HepG2 (cell line): ENCODE data around the gene ARFGEF2. TPM values are rescaled to one million over a fixed set of nuclear protein-coding genes. Genes with fewer than 3 reads are reported as not detected.
A peak's percentile ranks its signal among the peaks of the same experiment; 100 is the strongest.

Experiments
- ATF1 ChIP-seq: IDR thresholded peaks from 2 replicates; pipeline ENCODE4 v1.6.1; 2016; ENCODE audit warnings: mild to moderate bottlenecking, control low read depth
- DDIT3 ChIP-seq: sonication (generic); formaldehyde crosslinking; IDR thresholded peaks from 2 replicates; pipeline ENCODE4 v1.4.0; 2020; ENCODE audit warnings: mild to moderate bottlenecking, missing genetic modification reagents
- DNMT1 ChIP-seq: sonication (generic); formaldehyde crosslinking; IDR thresholded peaks from 2 replicates; pipeline ENCODE4 v1.5.1; 2020; ENCODE audit warnings: mild to moderate bottlenecking, missing genetic modification reagents
- GATAD2A ChIP-seq: IDR thresholded peaks from 2 replicates; pipeline ENCODE4 v1.6.1; 2016
- HNRNPL ChIP-seq: fragments of 200-400 bp; formaldehyde crosslinking; IDR thresholded peaks from 2 replicates; pipeline ENCODE4 v1.6.1; 2017; ENCODE audit warnings: mild to moderate bottlenecking, low read depth, low read length
- MED1 ChIP-seq: sonication (generic); formaldehyde crosslinking; IDR thresholded peaks from 2 replicates; pipeline ENCODE4 v1.4.0; 2020; ENCODE audit warnings: missing genetic modification reagents
- POGK ChIP-seq: sonication (generic); formaldehyde crosslinking; conservative IDR thresholded peaks from 2 replicates; pipeline ENCODE4 v1.8.0; 2022; ENCODE audit warnings: mild to moderate bottlenecking, moderate library complexity, missing genetic modification reagents
- ZNF547 ChIP-seq: sonication (generic); formaldehyde crosslinking; IDR thresholded peaks from 2 replicates; pipeline ENCODE4 v1.5.1; 2020; ENCODE audit warnings: mild to moderate bottlenecking, missing genetic modification reagents
- ZNF556 ChIP-seq: sonication (generic); formaldehyde crosslinking; IDR thresholded peaks from 2 replicates; pipeline ENCODE4 v1.4.0; 2020; ENCODE audit warnings: mild to moderate bottlenecking, missing genetic modification reagents, borderline replicate concordance
- ZNF713 ChIP-seq: sonication (generic); formaldehyde crosslinking; IDR thresholded peaks from 2 replicates; pipeline ENCODE4 v1.4.0; 2020; ENCODE audit warnings: mild to moderate bottlenecking, missing genetic modification reagents
- ZNF75D ChIP-seq: sonication (generic); formaldehyde crosslinking; IDR thresholded peaks from 2 replicates; pipeline ENCODE4 v1.8.1; 2023; ENCODE audit warnings: missing genetic modification reagents, mild to moderate bottlenecking, borderline replicate concordance
- polyA plus RNA-seq, 8 experiments: library from polyadenylated mRNA; depleted of rRNA in 3 of 8; stranded (reverse) in 7 of 8; unstranded in 1 of 8; fragments of >200 nt; fragmentation: Illumina TruSeq in 4 of 8; extraction: Trizol in 4 of 8; gene quantifications; 2 replicates each; pipeline versions ENCODE4 v1.2.1 to v1.2.3, GENCODE V29; 2011 to 2016; ENCODE audit warnings: low read depth in 4 of 8, missing spikeins in 1 of 8, mixed read lengths in 1 of 8; ENCODE audit not compliant: insufficient read depth in 1 of 8
- total RNA-seq, 5 experiments: library from RNA; depleted of rRNA; stranded (reverse); fragments of >200 nt; fragmentation: Illumina TruSeq; extraction: Trizol; gene quantifications; 2 replicates each; pipeline ENCODE4 v1.2.3, GENCODE V29; 2016; ENCODE audit warnings: low read depth in 1 of 5
- TF ChIP-seq, protein P1 (sequence below): sonication (generic); formaldehyde crosslinking; IDR thresholded peaks from 2 replicates; pipeline ENCODE4 v1.8.0; 2022; ENCODE audit warnings: mild to moderate bottlenecking, missing genetic modification reagents, moderate library complexity
- TF ChIP-seq, protein P2 (sequence below), 2 experiments: sonication (generic) in 1 of 2; formaldehyde crosslinking in 1 of 2; IDR thresholded peaks; 2 replicates each; pipeline versions ENCODE4 v1.6.1 to v1.9.0; 2014 to 2022; ENCODE audit warnings: antibody characterized with exemption in 1 of 2, borderline replicate concordance in 1 of 2, inconsistent platforms in 1 of 2, low read depth in 1 of 2, missing genetic modification reagents in 1 of 2
- TF ChIP-seq, protein P3 (sequence below): IDR thresholded peaks from 2 replicates; pipeline ENCODE4 v1.4.0; 2020; ENCODE audit warnings: mild to moderate bottlenecking, missing genetic modification reagents

The ARFGEF2 gene
- total and polyA plus RNA-seq, 2 of the 13 experiments (the other 11 are each of a cell fraction or from before 2014, with no cell fraction given) = 44.0 to 60.8 TPM

- peak; percentile 67; the same call in 1 of the 2 replicates for TF ChIP-seq HNRNPL
- TF ChIP-seq DNMT1 = peak; percentile 76
- TF ChIP-seq MED1 (CRISPR knock-in tag) = peak; percentile 32
- no peak for TF ChIP-seq DDIT3 (CRISPR knock-in tag)
- TF ChIP-seq ATF1 = no peak
- TF ChIP-seq, protein P1, sequence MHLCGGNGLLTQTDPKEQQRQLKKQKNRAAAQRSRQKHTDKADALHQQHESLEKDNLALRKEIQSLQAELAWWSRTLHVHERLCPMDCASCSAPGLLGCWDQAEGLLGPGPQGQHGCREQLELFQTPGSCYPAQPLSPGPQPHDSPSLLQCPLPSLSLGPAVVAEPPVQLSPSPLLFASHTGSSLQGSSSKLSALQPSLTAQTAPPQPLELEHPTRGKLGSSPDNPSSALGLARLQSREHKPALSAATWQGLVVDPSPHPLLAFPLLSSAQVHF = peak; percentile 4; the same call in 1 of the 2 replicates
- TF ChIP-seq, protein P2, sequence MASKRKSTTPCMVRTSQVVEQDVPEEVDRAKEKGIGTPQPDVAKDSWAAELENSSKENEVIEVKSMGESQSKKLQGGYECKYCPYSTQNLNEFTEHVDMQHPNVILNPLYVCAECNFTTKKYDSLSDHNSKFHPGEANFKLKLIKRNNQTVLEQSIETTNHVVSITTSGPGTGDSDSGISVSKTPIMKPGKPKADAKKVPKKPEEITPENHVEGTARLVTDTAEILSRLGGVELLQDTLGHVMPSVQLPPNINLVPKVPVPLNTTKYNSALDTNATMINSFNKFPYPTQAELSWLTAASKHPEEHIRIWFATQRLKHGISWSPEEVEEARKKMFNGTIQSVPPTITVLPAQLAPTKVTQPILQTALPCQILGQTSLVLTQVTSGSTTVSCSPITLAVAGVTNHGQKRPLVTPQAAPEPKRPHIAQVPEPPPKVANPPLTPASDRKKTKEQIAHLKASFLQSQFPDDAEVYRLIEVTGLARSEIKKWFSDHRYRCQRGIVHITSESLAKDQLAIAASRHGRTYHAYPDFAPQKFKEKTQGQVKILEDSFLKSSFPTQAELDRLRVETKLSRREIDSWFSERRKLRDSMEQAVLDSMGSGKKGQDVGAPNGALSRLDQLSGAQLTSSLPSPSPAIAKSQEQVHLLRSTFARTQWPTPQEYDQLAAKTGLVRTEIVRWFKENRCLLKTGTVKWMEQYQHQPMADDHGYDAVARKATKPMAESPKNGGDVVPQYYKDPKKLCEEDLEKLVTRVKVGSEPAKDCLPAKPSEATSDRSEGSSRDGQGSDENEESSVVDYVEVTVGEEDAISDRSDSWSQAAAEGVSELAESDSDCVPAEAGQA (IDR thresholded peaks at IDR 0.05; ENCODE audit: low read depth) = no peak
- TF ChIP-seq, protein P2 (CRISPR knock-in tag; IDR thresholded peaks at IDR 0.05; ENCODE audit: borderline replicate concordance) = peak; percentile 77; the same call in 1 of the 2 replicates
- TF ChIP-seq ZNF713 (CRISPR knock-in tag) = peak; percentile 88; the same call in 1 of the 2 replicates
- TF ChIP-seq ZNF547 (CRISPR knock-in tag) = peak; percentile 73
- 0 out of 2 replicates have a peak, but pooled peaks have one; percentile 30 for TF ChIP-seq GATAD2A (CRISPR knock-in tag)
- TF ChIP-seq ZNF556 (CRISPR knock-in tag) = peak; percentile 85
- peak; percentile 72 for TF ChIP-seq POGK (CRISPR knock-in tag)
- TF ChIP-seq, protein P3, sequence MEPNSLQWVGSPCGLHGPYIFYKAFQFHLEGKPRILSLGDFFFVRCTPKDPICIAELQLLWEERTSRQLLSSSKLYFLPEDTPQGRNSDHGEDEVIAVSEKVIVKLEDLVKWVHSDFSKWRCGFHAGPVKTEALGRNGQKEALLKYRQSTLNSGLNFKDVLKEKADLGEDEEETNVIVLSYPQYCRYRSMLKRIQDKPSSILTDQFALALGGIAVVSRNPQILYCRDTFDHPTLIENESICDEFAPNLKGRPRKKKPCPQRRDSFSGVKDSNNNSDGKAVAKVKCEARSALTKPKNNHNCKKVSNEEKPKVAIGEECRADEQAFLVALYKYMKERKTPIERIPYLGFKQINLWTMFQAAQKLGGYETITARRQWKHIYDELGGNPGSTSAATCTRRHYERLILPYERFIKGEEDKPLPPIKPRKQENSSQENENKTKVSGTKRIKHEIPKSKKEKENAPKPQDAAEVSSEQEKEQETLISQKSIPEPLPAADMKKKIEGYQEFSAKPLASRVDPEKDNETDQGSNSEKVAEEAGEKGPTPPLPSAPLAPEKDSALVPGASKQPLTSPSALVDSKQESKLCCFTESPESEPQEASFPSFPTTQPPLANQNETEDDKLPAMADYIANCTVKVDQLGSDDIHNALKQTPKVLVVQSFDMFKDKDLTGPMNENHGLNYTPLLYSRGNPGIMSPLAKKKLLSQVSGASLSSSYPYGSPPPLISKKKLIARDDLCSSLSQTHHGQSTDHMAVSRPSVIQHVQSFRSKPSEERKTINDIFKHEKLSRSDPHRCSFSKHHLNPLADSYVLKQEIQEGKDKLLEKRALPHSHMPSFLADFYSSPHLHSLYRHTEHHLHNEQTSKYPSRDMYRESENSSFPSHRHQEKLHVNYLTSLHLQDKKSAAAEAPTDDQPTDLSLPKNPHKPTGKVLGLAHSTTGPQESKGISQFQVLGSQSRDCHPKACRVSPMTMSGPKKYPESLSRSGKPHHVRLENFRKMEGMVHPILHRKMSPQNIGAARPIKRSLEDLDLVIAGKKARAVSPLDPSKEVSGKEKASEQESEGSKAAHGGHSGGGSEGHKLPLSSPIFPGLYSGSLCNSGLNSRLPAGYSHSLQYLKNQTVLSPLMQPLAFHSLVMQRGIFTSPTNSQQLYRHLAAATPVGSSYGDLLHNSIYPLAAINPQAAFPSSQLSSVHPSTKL (CRISPR knock-in tag) = peak; percentile 20
- TF ChIP-seq ZNF75D (CRISPR knock-in tag) = no peak
Observed at GRCh38 chr20:48921883-48922820, 641 bp downstream of the ARFGEF2 start (continued).
